ENCODE measurements around the gene ZNF765. TPM values are rescaled to one million over a fixed set of nuclear protein-coding genes. Genes with fewer than 3 reads are reported as not detected.
"Not testable (repeated sequence)": the region's sequence is repeated elsewhere in the genome, so short reads cannot be mapped to it uniquely, and the experiment has no call there.

ZNF765 gene
- total RNA-seq, 1 donor from 2014 or later, result 4.6 TPM

DNA sequence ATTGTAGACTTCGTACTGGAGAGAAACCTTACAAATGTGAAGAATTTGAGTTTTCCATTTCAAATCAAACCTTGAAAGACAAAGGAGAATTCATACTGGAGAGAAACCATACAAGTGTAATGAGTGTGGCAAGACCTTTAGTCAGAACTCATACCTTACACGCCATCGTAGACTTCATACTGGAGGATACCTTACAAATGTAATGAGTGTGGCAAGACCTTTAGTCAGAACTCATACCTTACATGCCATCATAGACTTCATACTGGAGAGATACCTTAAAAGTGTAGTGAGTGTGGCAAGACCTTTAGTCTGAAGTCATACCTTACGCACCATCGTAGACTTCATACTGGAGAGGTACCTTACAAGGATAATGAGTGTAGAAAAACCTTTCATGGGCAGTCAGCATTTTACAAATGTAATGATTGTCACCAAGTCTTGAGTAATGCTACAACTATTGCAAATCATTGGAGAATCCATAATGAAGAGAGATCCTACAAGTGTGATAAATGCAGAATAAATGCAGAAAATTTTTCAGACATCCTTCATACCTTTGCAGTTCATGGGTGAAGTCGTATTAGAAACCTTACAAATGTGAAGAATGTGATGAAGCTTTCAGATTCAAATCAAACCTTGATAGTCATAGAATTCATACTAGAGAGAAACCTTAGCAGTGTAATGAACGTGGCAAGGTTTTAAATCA lies 14.7 kb downstream of the ZNF765 start:
- DNase-seq (ENCODE audit: missing footprints) (no peak), ATAC-seq (no peak)
- intact Hi-C loops (cut with DNase I), result no loop called here

GRCh38 chr19:53420520-53421315 lies 25.8 kb downstream of the ZNF765 start:
- ATAC-seq; intact Hi-C loops (cut with DNase I); DNase-seq (ENCODE audit: missing footprints): not testable (repeated sequence)

DNA sequence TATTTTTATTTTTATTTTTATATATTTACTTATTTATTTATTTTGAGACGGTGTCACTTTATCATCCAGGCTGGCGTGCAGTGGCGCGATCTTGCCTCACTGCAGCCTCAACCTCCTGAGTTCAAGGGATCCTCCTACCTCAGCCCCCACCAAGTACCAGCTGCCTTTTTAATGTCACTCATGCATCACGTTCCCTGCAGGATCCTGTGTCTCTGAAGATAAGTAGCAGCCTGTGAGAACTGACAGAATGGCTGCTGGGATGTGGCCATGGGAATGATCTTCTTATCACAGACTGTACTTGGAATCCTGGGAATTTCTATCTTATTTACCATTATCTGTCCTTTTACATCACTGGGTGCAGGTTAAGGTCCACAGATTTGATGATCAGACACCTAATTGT lies 27.6 kb downstream of the ZNF765 start:
- intact Hi-C loops (cut with DNase I), result no loop called here
- DNase-seq (ENCODE audit: missing footprints), result no peak
- ATAC-seq, result no peak

DNA sequence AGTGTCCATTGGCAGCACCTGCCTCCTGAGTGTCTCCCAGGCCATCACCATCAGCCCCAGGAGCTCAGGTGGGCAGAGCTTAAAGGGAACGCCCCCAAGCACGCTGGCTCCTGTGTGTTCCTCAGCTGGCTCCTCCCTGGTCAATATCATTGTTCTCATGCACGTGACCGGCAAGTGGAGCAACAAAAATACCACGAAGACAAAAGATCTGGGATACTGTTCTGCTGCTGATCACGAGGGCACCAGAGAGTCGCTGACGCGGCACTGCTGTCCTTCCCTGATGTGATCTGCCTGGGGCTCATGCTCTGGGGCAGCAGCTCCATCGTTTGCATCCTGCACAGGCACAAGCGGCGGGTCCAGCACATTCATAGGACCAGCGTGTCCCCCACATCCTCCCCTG lies 28.1 kb downstream of the ZNF765 start:
- DNase-seq (ENCODE audit: missing footprints); intact Hi-C loops (cut with DNase I): not testable (repeated sequence)
- peak; percentile 35 for ATAC-seq

DNA sequence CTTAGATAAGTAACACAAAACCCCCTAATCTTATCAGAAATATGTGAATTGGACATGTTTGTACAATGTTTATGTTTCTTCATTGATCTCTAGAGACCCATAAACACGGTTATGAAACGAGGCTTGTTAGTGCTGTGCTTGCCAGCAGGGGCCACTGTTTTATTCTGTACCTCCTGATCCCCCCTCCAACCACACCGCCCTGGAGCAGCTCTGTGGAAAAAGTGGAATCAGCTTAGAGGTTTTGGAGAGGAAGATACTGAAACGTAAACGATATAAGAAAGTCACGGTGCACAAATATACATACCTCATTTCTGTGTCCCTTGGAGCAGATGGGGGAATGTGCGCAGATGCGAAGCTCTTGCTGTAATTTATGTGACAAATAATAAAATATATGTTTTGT lies 28.7 kb downstream of the ZNF765 start:
- peak; percentile 54 for ATAC-seq
- intact Hi-C loops (cut with DNase I); DNase-seq (ENCODE audit: missing footprints): not testable (repeated sequence)

GRCh38 chr19:53424968-53425597 lies 30.1 kb downstream of the ZNF765 start:
- peak; percentile 74 for DNase-seq (ENCODE audit: missing footprints)
- intact Hi-C loops (cut with DNase I), result no loop called here
- peak; percentile 79 for ATAC-seq

DNA sequence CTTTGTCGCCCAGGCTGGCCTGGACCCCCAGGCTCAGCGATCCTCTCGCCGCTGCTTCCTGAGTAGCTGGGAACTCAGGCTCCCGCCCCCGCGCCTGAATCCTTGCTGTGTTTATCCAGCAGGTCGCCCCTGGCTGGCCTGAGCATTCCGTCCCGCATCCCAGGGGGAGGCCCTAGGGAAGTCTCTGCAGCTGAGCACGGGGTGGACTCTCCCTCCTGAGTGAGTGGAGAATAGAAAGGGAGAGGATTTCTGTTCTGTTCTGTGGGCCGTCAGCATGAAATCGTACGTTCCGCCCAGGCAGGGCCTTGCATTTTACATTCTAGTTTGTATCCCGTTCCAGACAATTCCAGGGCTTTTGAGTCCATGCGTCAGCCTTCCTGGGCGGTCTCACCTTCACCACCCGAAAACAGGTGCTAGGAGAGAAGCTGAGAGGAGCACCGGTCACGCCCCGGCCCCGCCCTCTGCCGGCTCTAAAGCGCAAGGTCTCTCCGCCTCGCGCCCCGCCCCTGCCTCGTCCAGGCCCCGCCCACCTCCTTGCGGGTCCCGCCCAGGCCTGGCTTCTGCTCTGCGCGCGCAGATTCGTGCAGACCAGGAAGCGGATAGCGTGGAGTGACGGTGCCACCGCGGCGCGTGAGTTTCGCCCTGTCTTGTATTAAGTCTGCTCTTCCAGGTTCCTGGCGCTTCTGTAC lies 36.6 kb downstream of the ZNF765 start, which contains the start of gene ZNF761:
Gene ZNF761, plus strand, starts transcription at position 586 of the 689 bp plus-strand sequence. CDS start 15,285 bp downstream, outside the sequence.
- ATAC-seq (peak; percentile 100), DNase-seq (ENCODE audit: missing footprints) (peak; percentile 97)
- intact Hi-C loops (cut with DNase I), result loop anchor here (5.0 to 10.0 kb wide), 3 partner anchors 36 to 313 kb away; partner anchors contain the start of gene ZNF813

- DNase-seq (ENCODE audit: missing footprints) (peak; percentile 68), ATAC-seq (peak; percentile 15)
- intact Hi-C loops (cut with DNase I), result loop anchor here (5.0 to 10.0 kb wide), 3 partner anchors 35 to 313 kb away; partner anchors contain the start of gene ZNF813
Measured at GRCh38 chr19:53432088-53432661, 37.2 kb downstream of the ZNF765 start.

GRCh38 chr19:53443809-53444208 lies 48.9 kb downstream of the ZNF765 start:
- intact Hi-C loops (cut with DNase I); ATAC-seq; DNase-seq (ENCODE audit: missing footprints): not testable (repeated sequence)

GRCh38 chr19:53447196-53447595 lies 52.2 kb downstream of the ZNF765 start:
- DNase-seq (ENCODE audit: missing footprints); intact Hi-C loops (cut with DNase I); ATAC-seq: not testable (repeated sequence)

DNA sequence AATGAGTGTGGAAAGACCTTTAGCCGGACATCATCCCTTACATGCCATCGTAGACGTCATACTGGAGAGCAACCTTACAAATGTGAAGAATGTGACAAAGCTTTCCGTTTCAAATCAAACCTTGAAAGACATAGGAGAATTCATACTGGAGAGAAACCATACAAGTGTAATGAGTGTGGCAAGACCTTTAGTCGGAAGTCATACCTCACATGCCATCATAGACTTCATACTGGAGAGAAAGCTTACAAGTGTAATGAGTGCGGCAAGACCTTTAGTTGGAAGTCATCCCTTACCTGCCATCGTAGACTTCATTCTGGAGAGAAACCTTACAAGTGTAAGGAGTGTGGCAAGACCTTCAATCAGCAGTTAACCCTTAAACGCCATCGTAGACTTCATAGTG lies 60.9 kb downstream of the ZNF765 start:
- DNase-seq (ENCODE audit: missing footprints) (no peak), ATAC-seq (no peak)
- intact Hi-C loops (cut with DNase I), result no loop called here

GRCh38 chr19:53460131-53460721 lies 65.3 kb downstream of the ZNF765 start:
- DNase-seq (ENCODE audit: missing footprints); intact Hi-C loops (cut with DNase I); ATAC-seq: not testable (repeated sequence)

GRCh38 chr19:53461866-53462265 lies 66.9 kb downstream of the ZNF765 start:
- intact Hi-C loops (cut with DNase I), result no loop called here
- DNase-seq (ENCODE audit: missing footprints) (no peak), ATAC-seq (no peak)

- DNase-seq (ENCODE audit: missing footprints) (no peak), ATAC-seq (no peak)
- intact Hi-C loops (cut with DNase I), result no loop called here
Measured at GRCh38 chr19:53462861-53463260, 67.9 kb downstream of the ZNF765 start.

- intact Hi-C loops (cut with DNase I), result no loop called here
- ATAC-seq (no peak), DNase-seq (ENCODE audit: missing footprints) (no peak)
Measured at GRCh38 chr19:53463263-53463662, 68.3 kb downstream of the ZNF765 start.

- intact Hi-C loops (cut with DNase I), result loop anchor here (5.0 kb wide), 1 partner anchor 35 kb away; the partner anchor contains the start of gene ZNF761
- no peak for DNase-seq (ENCODE audit: missing footprints)
Measured at GRCh38 chr19:53466726-53467484, 72.0 kb downstream of the ZNF765 start.

More at GRCh38 chr19:53466726-53467484, 72.0 kb downstream of the ZNF765 start:
- ATAC-seq, result peak; percentile 9
